K562 (cell line): ENCODE data around the gene UBE2J2. TPM values are rescaled to one million over a fixed set of nuclear protein-coding genes. Genes with fewer than 3 reads are reported as not detected.

ENCODE experiments used
- CEBPB ChIP-seq: fragments of 450-650 bp; IDR thresholded peaks from 2 replicates; pipeline ENCODE4 v1.6.1; 2016; ENCODE audit warnings: missing genetic modification characterization, missing compliant biosample characterization
- ELF4 ChIP-seq: fragments of 450-650 bp; formaldehyde crosslinking; IDR thresholded peaks from 2 replicates; pipeline ENCODE4 v1.4.0; 2022; ENCODE audit warnings: missing genetic modification characterization
- FOS ChIP-seq: IDR thresholded peaks from 3 replicates; pipeline ENCODE4 v1.6.1; 2011; ENCODE audit not compliant: insufficient read length; ENCODE audit errors: extremely low read depth
- HNRNPL ChIP-seq: fragments of 200-400 bp; formaldehyde crosslinking; IDR thresholded peaks from 2 replicates; pipeline ENCODE4 v1.6.1; 2017; ENCODE audit warnings: low read depth, mild to moderate bottlenecking, low read length
- JUN ChIP-seq, 2 experiments: sonication (generic) in 1 of 2; formaldehyde crosslinking in 1 of 2; IDR thresholded peaks; 2 replicates each; pipeline versions ENCODE4 v1.6.1 to v1.8.0; 2012 to 2022; ENCODE audit warnings: borderline replicate concordance in 2 of 2, mild to moderate bottlenecking in 2 of 2, improper control_type of control experiment in 1 of 2, low read depth in 1 of 2, low read length in 1 of 2, missing genetic modification reagents in 1 of 2
- POLR2H ChIP-seq: IDR thresholded peaks from 2 replicates; pipeline ENCODE4 v1.6.1; 2016; ENCODE audit warnings: missing genetic modification characterization, low read depth, mild to moderate bottlenecking, control low read depth, missing compliant biosample characterization, moderate library complexity
- RBFOX2 ChIP-seq: fragments of 200-400 bp; formaldehyde crosslinking; IDR thresholded peaks from 2 replicates; pipeline ENCODE4 v1.6.1; 2017; ENCODE audit warnings: low read depth, mild to moderate bottlenecking, low read length, moderate library complexity
- ZBTB1 ChIP-seq: sonication (generic); formaldehyde crosslinking; IDR thresholded peaks from 2 replicates; pipeline ENCODE4 v1.8.1; 2023; ENCODE audit warnings: missing genetic modification reagents, low read depth, mild to moderate bottlenecking, borderline replicate concordance
- ZNF184 ChIP-seq: sonication (generic); formaldehyde crosslinking; IDR thresholded peaks from 2 replicates; pipeline ENCODE4 v1.5.0; 2020; ENCODE audit warnings: missing genetic modification reagents
- polyA plus RNA-seq, 8 experiments: library from polyadenylated mRNA; depleted of rRNA in 4 of 8; stranded (reverse) in 5 of 8; unstranded in 3 of 8; fragments of >200 nt; fragmentation: Nextera tagmentation in 2 of 8; fragmentation: Illumina TruSeq in 1 of 8; extraction: Ambion mirVana in 2 of 8; extraction: Trizol in 1 of 8; gene quantifications; 2 replicates each; pipeline versions ENCODE4 v1.2.1 to v1.2.3, GENCODE V29; 2011 to 2014; ENCODE audit warnings: inconsistent platforms in 1 of 8, missing spikeins in 1 of 8
- total RNA-seq, 7 experiments: library from RNA; depleted of rRNA in 6 of 7; stranded (reverse); fragments of >200 nt in 6 of 7; fragmentation: Illumina TruSeq in 2 of 7; extraction: Trizol in 2 of 7; gene quantifications; 2 replicates each; pipeline versions ENCODE4 v1.2.1 to v1.2.3, GENCODE V29; 2011 to 2021; ENCODE audit warnings: low replicate concordance in 1 of 7
- TF ChIP-seq, protein P1 (sequence below): sonication (generic); formaldehyde crosslinking; IDR thresholded peaks from 2 replicates; pipeline ENCODE4 v1.8.0; 2022; ENCODE audit warnings: mild to moderate bottlenecking, missing genetic modification reagents
- TF ChIP-seq, protein P2 (sequence below): fragments of 250-450 bp; sonication (Bioruptor Pico); IDR thresholded peaks from 2 replicates; pipeline ENCODE4 v1.5.0; 2022; ENCODE audit warnings: mild to moderate bottlenecking
- TF ChIP-seq, protein P3 (sequence below): IDR thresholded peaks from 2 replicates; pipeline ENCODE4 v1.6.1; 2012; ENCODE audit warnings: low read depth, low read length, improper control_type of control experiment, borderline replicate concordance
- TF ChIP-seq, protein P4 (sequence below): fragments of 250-450 bp; sonication (Bioruptor Pico); IDR thresholded peaks from 2 replicates; pipeline ENCODE4 v1.4.0; 2020
- TF ChIP-seq, protein P5 (sequence below): fragments of 250-450 bp; sonication (Bioruptor Pico); IDR thresholded peaks from 2 replicates; pipeline ENCODE4 v1.8.0; 2022; ENCODE audit warnings: inconsistent platforms, mild to moderate bottlenecking, moderate library complexity, borderline replicate concordance

The UBE2J2 gene
- total and polyA plus RNA-seq, 9 of the 15 experiments (the other 6 are each of a cell fraction or from before 2014, with no cell fraction given) = 0.93 to 112 (median 75.5) TPM

DNA sequence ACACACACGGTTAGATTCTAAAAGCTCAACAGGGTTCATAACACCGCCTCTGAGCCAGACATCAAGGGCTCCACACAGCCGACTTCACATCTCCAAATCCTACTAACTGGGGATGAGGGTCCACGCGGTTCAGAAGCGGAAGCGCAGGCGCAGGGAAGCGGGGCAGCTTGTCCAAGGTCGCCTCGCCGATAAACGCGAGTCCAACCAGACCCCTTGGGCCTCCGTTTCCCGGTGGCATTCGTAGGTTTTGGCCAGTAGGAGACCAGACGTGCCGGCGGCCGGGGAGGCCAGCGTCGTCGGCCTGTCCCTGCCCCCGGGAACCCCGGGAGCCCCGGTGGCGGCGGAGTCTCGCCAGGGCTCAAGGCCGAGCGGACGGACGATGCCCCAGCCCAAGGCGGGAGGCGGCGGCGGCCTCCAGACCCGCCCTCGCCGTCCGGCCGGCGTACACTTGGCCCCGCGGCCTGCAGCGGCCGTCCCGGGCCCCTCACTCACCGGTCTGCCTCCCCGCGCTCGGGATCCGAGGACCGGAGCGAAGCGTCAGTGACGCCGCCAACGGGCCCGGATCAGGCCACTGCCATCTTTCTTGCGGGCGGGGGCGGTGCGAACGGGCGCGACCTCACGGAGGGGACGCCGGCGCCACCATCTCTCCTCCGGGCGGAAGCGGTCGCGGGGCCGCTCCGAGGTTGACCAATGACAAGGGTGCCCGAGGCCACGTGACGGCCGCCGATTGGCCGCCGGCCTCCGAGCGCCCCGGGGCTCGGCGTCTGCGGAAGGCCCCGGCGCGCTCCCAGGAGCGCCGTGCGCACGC, 42.0 kb downstream of the UBE2J2 start, which contains the start of gene SDF4 (continued):
- TF ChIP-seq, protein P1, sequence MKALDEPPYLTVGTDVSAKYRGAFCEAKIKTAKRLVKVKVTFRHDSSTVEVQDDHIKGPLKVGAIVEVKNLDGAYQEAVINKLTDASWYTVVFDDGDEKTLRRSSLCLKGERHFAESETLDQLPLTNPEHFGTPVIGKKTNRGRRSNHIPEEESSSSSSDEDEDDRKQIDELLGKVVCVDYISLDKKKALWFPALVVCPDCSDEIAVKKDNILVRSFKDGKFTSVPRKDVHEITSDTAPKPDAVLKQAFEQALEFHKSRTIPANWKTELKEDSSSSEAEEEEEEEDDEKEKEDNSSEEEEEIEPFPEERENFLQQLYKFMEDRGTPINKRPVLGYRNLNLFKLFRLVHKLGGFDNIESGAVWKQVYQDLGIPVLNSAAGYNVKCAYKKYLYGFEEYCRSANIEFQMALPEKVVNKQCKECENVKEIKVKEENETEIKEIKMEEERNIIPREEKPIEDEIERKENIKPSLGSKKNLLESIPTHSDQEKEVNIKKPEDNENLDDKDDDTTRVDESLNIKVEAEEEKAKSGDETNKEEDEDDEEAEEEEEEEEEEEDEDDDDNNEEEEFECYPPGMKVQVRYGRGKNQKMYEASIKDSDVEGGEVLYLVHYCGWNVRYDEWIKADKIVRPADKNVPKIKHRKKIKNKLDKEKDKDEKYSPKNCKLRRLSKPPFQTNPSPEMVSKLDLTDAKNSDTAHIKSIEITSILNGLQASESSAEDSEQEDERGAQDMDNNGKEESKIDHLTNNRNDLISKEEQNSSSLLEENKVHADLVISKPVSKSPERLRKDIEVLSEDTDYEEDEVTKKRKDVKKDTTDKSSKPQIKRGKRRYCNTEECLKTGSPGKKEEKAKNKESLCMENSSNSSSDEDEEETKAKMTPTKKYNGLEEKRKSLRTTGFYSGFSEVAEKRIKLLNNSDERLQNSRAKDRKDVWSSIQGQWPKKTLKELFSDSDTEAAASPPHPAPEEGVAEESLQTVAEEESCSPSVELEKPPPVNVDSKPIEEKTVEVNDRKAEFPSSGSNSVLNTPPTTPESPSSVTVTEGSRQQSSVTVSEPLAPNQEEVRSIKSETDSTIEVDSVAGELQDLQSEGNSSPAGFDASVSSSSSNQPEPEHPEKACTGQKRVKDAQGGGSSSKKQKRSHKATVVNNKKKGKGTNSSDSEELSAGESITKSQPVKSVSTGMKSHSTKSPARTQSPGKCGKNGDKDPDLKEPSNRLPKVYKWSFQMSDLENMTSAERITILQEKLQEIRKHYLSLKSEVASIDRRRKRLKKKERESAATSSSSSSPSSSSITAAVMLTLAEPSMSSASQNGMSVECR (CRISPR knock-in tag) = peak; percentile 87; the same call in 1 of the 2 replicates
- TF ChIP-seq, protein P2, sequence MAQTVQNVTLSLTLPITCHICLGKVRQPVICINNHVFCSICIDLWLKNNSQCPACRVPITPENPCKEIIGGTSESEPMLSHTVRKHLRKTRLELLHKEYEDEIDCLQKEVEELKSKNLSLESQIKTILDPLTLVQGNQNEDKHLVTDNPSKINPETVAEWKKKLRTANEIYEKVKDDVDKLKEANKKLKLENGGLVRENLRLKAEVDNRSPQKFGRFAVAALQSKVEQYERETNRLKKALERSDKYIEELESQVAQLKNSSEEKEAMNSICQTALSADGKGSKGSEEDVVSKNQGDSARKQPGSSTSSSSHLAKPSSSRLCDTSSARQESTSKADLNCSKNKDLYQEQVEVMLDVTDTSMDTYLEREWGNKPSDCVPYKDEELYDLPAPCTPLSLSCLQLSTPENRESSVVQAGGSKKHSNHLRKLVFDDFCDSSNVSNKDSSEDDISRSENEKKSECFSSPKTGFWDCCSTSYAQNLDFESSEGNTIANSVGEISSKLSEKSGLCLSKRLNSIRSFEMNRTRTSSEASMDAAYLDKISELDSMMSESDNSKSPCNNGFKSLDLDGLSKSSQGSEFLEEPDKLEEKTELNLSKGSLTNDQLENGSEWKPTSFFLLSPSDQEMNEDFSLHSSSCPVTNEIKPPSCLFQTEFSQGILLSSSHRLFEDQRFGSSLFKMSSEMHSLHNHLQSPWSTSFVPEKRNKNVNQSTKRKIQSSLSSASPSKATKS (CRISPR knock-in tag) = no peak
- TF ChIP-seq, protein P3, sequence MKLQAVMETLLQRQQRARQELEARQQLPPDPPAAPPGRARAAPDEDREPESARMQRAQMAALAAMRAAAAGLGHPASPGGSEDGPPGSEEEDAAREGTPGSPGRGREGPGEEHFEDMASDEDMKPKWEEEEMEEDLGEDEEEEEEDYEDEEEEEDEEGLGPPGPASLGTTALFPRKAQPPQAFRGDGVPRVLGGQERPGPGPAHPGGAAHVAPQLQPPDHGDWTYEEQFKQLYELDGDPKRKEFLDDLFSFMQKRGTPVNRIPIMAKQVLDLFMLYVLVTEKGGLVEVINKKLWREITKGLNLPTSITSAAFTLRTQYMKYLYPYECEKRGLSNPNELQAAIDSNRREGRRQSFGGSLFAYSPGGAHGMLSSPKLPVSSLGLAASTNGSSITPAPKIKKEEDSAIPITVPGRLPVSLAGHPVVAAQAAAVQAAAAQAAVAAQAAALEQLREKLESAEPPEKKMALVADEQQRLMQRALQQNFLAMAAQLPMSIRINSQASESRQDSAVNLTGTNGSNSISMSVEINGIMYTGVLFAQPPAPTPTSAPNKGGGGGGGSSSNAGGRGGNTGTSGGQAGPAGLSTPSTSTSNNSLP = no peak
- TF ChIP-seq, protein P4, sequence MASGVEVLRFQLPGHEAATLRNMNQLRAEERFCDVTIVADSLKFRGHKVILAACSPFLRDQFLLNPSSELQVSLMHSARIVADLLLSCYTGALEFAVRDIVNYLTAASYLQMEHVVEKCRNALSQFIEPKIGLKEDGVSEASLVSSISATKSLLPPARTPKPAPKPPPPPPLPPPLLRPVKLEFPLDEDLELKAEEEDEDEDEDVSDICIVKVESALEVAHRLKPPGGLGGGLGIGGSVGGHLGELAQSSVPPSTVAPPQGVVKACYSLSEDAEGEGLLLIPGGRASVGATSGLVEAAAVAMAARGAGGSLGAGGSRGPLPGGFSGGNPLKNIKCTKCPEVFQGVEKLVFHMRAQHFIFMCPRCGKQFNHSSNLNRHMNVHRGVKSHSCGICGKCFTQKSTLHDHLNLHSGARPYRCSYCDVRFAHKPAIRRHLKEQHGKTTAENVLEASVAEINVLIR = peak; percentile 57
- TF ChIP-seq RBFOX2 (peak; percentile 96), ELF4 (CRISPR knock-in tag) (peak; percentile 85), ZBTB1 (CRISPR knock-in tag) (no peak), POLR2H (tag) (peak; percentile 92), ZNF184 (no peak), FOS (peak; percentile 88), HNRNPL (peak; percentile 71; the same call in 1 of the 2 replicates), CEBPB (tag) (no peak), JUN (IDR thresholded peaks at IDR 0.05; ENCODE audit: borderline replicate concordance, low read depth, low read length) (peak; percentile 52; the same call in 1 of the 2 replicates), JUN (CRISPR knock-in tag; IDR thresholded peaks at IDR 0.05; ENCODE audit: borderline replicate concordance) (peak; percentile 58; the same call in 1 of the 2 replicates)
- TF ChIP-seq, protein P5, sequence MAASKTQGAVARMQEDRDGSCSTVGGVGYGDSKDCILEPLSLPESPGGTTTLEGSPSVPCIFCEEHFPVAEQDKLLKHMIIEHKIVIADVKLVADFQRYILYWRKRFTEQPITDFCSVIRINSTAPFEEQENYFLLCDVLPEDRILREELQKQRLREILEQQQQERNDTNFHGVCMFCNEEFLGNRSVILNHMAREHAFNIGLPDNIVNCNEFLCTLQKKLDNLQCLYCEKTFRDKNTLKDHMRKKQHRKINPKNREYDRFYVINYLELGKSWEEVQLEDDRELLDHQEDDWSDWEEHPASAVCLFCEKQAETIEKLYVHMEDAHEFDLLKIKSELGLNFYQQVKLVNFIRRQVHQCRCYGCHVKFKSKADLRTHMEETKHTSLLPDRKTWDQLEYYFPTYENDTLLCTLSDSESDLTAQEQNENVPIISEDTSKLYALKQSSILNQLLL = no peak
